Stomach (tissue), 9 donors: Measurements from ENCODE around the gene CAPZB. TPM values are rescaled to one million over a fixed set of nuclear protein-coding genes. Genes with fewer than 3 reads are reported as not detected.
A peak's percentile ranks its signal among the peaks of the same experiment; 100 is the strongest.

Experiments used
- DNase-seq, 2 donors: peaks; one replicate each; pipeline versions ENCODE4 v3.0.0 to v3.0.0-alpha.2; 2013 to 2019
- H3K27ac ChIP-seq, 5 donors: fragments of 200-600 bp in 4 of 5; sonication (generic) in 4 of 5; one replicate each; pipeline ENCODE4 v1.5.1; 2013 to 2019; ENCODE audit warnings: mild to moderate bottlenecking in 1 of 5, moderate library complexity in 1 of 5
- H3K27me3 ChIP-seq, 3 donors: fragments of 200-600 bp; sonication (generic); one replicate each; pipeline ENCODE4 v1.5.1; 2017 to 2019; ENCODE audit warnings: mixed run types in 1 of 3
- H3K36me3 ChIP-seq, 4 donors: fragments of 200-600 bp; sonication (generic); 1 replicate in 3 of 4; 2 replicates in 1 of 4; pipeline ENCODE4 v1.5.1; 2016 to 2019
- H3K4me1 ChIP-seq, 4 donors: fragments of 200-600 bp; sonication (generic); one replicate each; pipeline ENCODE4 v1.5.1; 2016 to 2019
- H3K4me3 ChIP-seq, 4 donors: fragments of 200-600 bp; sonication (generic) in 3 of 4; one replicate each; pipeline ENCODE4 v1.5.1; 2016 to 2019; ENCODE audit warnings: mild to moderate bottlenecking in 1 of 4
- H3K9me3 ChIP-seq, 4 donors: fragments of 200-600 bp; sonication (generic); one replicate each; pipeline ENCODE4 v1.5.1; 2016 to 2019
- CTCF ChIP-seq, 7 experiments: fragments of 450-650 bp in 4 of 7; fragments of 200-600 bp in 3 of 7; sonication (generic) in 3 of 7; IDR thresholded peaks; one replicate each; pipeline ENCODE4 v1.5.1; 2016 to 2019; ENCODE audit warnings: antibody characterized with exemption in 7 of 7, control low read depth in 2 of 7, mild to moderate bottlenecking in 1 of 7
- EP300 ChIP-seq: sonication (generic); formaldehyde crosslinking; IDR thresholded peaks from one replicate; pipeline ENCODE4 v1.6.1; 2017; ENCODE audit warnings: antibody characterized with exemption
- POLR2A ChIP-seq, 4 donors: fragments of 450-650 bp; IDR thresholded peaks; one replicate each; pipeline ENCODE4 v1.6.1; 2016; ENCODE audit warnings: antibody characterized with exemption in 4 of 4, control low read depth in 2 of 4, mild to moderate bottlenecking in 1 of 4, moderate library complexity in 1 of 4
- POLR2AphosphoS5 ChIP-seq, 3 donors: sonication (generic); formaldehyde crosslinking; IDR thresholded peaks; one replicate each; pipeline ENCODE4 v1.6.1; 2016; ENCODE audit warnings: antibody characterized with exemption in 3 of 3
- WGBS, 5 donors: extraction: QIAGEN DNeasy Blood & Tissue Kit in 3 of 5; methylation state at CpG; one replicate each; pipeline versions ENCODE4 v1.1.5 to v1.1.7; 2013 to 2018; 5-methylcytosine and 5-hydroxymethylcytosine counted together
- intact Hi-C: fragments of 100-400 bp; cut with DNase I; formaldehyde crosslinking; loops from one replicate; pipeline ENCODE4 v1.15.1; 2023; ENCODE audit warnings: low total_unique reads
- polyA plus RNA-seq, 3 donors: library from polyadenylated mRNA; stranded (reverse); fragments of 200-250 nt; gene quantifications; one replicate each; pipeline ENCODE4 v1.2.3, GENCODE V29; 2013
- total RNA-seq, 5 donors: library from RNA; depleted of rRNA; stranded (reverse); fragments of >200 nt; gene quantifications; one replicate each; pipeline versions ENCODE4 v1.1.0 to v1.2.3, GENCODE V29; 2014 to 2016
- donor health status: healthy with polysubstance abuse.
- donor health status: Bipolar disorder and iron deficiency.
- donor health status: healthy.

Gene CAPZB
- total and polyA plus RNA-seq, 8 donors = 84.9 to 345 (median 155) TPM

- Histone ChIP-seq H3K4me1 (peaks cover 79 to 100% (median 91%) of the 10 kb centered on the region in 4 donors), H3K36me3 (peaks cover 0 to 24% (median 13%) of the 10 kb centered on the region in 4 donors), H3K27ac (peak overlapping the region; percentile 53 to 86 (median 74)), H3K9me3 (no peaks in the 10 kb centered on the region), H3K4me3 (peak overlapping the region in 2 of 4 donors; percentile 0 to 7), H3K27me3 (no peaks in the 10 kb centered on the region)
- DNase-seq = no peak
- TF ChIP-seq POLR2A (IDR thresholded peaks at IDR 0.05) (no peak), EP300 (no peak), POLR2AphosphoS5 (IDR thresholded peaks at IDR 0.05) (no peak), CTCF (IDR thresholded peaks at IDR 0.05) (no peak)
- 59 to 74% (median 67%) methylated on average over 11 of the region's 11 CpGs for WGBS, 5 donors
- intact Hi-C loops = no loop called here
Measured at GRCh38 chr1:19477284-19478249, 7.8 kb downstream of the CAPZB start.

DNA sequence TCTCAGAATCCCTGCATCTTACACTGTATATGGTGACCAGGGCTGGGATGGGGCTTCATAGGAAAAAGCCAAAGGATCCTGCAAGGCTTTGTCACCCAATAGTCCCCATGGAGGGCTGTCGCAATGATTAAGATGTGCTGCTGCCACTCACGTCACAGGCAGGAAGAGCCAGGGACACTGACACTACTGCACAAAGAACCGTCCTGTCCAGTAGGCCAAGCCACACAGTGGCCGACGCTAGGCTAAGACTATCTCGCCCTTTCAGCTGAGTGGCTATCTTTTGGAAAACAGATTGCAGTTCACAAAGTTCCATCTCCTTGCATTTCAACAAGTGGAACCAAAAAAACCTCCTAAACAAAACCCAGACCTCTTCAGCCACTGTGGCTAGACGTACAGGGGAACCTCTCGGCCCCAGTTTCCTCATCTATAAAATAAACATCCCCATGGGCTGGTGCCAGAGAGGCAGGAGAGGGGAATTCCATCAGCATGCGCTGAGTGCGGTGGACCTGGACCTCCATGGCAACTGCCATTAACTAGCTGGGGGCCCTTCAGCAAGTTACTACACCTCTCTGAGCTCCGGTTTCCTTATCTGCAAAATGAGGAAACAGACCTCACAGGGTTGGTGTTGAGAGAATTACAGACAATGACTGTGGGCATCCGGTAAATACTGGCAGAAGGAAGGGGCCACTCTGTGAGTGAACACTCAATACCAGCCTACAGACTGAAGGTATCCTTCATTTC, 8.7 kb downstream of the CAPZB start:
- Histone ChIP-seq H3K36me3 (peaks cover 0 to 24% (median 13%) of the 10 kb centered on the region in 4 donors), H3K9me3 (no peaks in the 10 kb centered on the region), H3K4me1 (peaks cover 77 to 100% (median 89%) of the 10 kb centered on the region in 4 donors), H3K27ac (peak overlapping the region; percentile 53 to 86 (median 74)), H3K27me3 (no peaks in the 10 kb centered on the region), H3K4me3 (peak overlapping the region in 3 of 4 donors; percentile 0 to 7 (median 5))
- DNase-seq = peak in 1 of 2 donors; percentile 51
- TF ChIP-seq EP300 = no peak
- TF ChIP-seq POLR2AphosphoS5 (IDR thresholded peaks at IDR 0.05) = peak in 1 of 3 donors; percentile 53
- WGBS, 5 donors = 33 to 56% (median 44%) methylated on average over 8 to 12 of the region's 12 CpGs
- intact Hi-C loops = no loop called here

- no peaks in the 10 kb centered on the region for H3K27me3 ChIP-seq
- TF ChIP-seq POLR2AphosphoS5 (IDR thresholded peaks at IDR 0.05) (no peak), POLR2A (IDR thresholded peaks at IDR 0.05) (no peak), EP300 (no peak)
- DNase-seq = no peak
- no peak overlapping the region for H3K4me3 ChIP-seq
- H3K9me3 ChIP-seq = no peaks in the 10 kb centered on the region
- H3K4me1 ChIP-seq = peaks cover 76 to 100% (median 88%) of the 10 kb centered on the region in 4 donors
- 83 to 98% (median 93%) methylated on average over 11 of the region's 11 CpGs for WGBS, 5 donors
- H3K27ac ChIP-seq = peak overlapping the region in 4 of 5 donors; percentile 53 to 86 (median 76)
- intact Hi-C loops = no loop called here
- peaks cover 0 to 17% (median 13%) of the 10 kb centered on the region in 4 donors for H3K36me3 ChIP-seq
Measured at GRCh38 chr1:19475296-19475695, 10.0 kb downstream of the CAPZB start.

DNA sequence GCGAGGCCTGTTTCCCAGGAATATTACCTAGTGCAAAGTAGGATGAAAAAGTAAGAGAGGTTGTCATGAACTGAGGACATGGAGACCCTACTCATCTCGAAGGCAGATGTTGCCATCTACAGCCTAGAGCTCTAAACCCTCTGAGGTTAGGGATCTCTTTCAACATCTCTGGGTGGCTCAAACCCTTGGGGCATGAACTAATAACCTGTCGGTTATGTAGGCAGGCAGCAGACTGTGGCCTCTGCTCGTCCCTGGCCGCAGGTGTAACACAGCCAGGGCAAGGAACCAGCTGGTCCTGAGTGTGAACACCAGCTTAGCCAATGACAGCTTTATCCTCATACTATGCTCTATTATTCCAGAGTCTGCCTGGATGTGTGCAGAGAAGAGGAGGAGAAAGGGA, 13.2 kb downstream of the CAPZB start:
- Histone ChIP-seq H3K27ac (peak overlapping the region in 4 of 5 donors; percentile 19 to 84 (median 52)), H3K4me1 (peaks cover 75 to 100% (median 89%) of the 10 kb centered on the region in 4 donors)
- 29 to 71% (median 41%) methylated on average over 4 to 5 of the region's 5 CpGs for WGBS, 5 donors

More for the DNA sequence above, 13.2 kb downstream of the CAPZB start:
- Histone ChIP-seq H3K27me3 (no peaks in the 10 kb centered on the region), H3K36me3 (peaks cover 0 to 15% (median 10%) of the 10 kb centered on the region in 4 donors), H3K4me3 (no peak overlapping the region), H3K9me3 (no peaks in the 10 kb centered on the region)
- intact Hi-C loops = no loop called here
- no peak for DNase-seq
- no peak for TF ChIP-seq POLR2A (IDR thresholded peaks at IDR 0.05)
- no peak for TF ChIP-seq POLR2AphosphoS5 (IDR thresholded peaks at IDR 0.05)
- TF ChIP-seq CTCF (IDR thresholded peaks at IDR 0.05) = no peak
- no peak for TF ChIP-seq EP300
